Activated naive CD4-positive, alpha-beta T cell treated with anti-CD3 and anti-CD28 coated beads, Interleukin-2, amount 50 U/mL, for 16 hours (primary cell): ENCODE data around the gene GALNT2.
A peak's percentile ranks its signal among the peaks of the same experiment; 100 is the strongest.

Experiments
- DNase-seq: peaks from one replicate; pipeline ENCODE4 v3.0.0-alpha.2; 2020

The GALNT2 gene

DNA sequence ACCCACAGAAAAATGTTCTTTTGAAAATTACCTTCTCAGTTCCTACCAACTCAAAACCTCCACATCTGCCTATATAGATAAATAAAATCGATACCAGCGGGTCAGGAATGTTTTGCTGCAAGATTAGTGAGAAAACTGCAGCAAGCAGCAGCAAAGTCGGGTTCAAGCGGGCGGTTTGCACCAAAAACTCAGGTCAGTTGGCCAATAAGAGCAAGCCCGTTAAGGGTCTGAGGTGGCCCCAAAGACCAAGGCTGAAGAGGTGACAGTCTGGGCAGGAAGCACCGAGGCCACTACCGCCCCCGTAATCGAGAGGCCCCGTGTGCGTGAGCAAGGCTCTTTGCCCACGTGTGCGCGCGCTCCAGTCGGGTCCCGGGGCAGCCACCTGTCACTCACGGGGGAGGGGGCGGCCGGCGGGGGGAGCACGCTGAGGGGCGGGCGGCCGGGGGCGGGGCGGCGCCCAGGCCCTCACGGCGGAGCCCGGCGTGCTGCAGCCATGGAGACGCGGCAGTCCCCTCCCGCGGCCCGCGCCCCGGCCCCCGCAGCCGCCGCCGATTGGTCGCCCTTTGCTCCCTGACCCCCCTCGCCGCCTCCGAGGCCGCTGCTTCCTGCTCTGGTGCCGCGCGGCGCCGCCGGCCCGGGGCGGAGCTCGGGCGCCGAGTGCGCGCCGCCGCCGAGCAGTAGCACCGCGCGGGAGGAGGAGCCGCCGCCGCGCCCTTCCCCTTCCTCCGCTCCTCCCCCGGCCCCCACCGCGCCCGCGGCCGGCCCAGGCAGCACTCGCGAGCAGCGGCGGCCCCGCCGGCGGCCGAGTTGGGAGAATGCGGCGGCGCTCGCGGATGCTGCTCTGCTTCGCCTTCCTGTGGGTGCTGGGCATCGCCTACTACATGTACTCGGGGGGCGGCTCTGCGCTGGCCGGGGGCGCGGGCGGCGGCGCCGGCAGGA lies at the start of gene GALNT2:
Gene GALNT2 (plus strand): TSS at position 773 of the 939 bp plus-strand sequence. CDS start 43 bp downstream, at position 816.
- DNase-seq: peak; percentile 89

DNA sequence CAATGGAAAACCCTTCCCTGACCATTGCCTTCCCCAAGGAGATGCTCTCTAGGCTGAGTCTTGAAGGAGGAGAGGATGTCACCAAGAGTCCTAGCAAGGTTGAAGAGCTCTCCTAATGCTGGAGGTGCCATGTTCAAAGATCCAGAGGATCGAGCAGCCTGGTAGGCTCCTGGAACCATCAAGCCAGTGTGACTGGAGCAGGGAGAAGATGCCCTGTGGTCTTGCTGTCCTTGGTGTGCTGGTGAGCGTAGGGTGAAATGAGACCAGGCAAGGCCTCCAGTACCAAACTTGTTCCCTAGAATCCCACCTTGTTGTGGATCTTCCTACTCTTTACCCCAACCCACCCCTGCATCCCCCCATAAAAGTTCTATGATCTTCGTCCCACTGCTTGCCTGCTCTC lies 46.6 kb upstream of the GALNT2 start:
- no peak for DNase-seq

DNA sequence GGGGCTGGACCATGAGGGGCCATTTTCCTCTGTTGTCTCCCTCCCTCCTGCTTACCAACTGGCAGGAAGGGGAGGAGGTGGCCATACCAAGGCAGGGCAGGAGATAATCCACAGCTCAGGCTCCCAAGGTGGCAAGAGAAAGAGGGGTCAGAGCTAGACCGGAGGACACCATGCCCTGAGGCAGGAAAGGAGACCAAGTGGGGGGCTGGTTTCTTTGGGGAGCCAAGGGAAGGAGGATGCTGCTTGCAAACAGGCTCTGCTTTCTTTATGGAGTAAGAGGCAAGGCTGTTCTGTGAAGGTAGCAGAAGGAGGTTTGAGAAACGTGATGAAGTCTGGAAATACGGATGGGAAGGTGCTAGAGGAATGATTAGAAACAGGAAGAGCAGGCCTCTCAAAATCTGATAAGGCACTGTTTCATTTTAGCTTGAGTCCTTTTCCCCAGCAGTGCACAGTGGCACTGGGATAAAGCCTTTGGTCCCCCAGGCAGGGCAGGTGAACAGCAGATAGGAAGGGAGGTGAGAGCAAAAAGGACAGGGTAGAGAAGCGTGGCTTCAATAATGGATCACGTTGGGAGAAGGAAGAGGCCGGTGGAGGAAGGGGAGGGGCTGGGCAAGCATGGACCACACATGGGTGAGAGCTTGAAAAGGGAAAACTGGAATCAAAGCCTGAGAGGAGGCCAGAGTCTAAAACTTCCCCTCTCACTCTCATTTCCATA lies 44.2 kb upstream of the GALNT2 start:
- no peak for DNase-seq

DNA sequence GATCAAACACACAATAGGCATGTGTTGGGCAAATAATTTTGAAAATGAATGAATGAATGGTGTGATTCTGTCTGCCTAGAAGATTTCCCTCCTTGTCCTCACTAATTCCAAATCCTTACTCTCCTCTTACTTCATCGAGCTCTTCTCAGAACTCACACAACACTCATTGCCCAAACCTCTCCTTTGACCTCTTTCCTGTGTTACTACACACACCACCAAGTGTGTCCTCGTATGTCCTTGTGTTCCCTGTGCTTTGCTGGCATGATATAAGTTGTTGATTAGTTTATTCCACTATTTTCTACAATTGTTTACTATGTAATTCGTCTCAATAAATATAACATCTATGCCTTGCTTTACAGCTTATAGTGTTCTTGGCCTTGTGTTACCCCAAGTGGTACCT lies 41.4 kb upstream of the GALNT2 start:
- DNase-seq: no peak

DNA sequence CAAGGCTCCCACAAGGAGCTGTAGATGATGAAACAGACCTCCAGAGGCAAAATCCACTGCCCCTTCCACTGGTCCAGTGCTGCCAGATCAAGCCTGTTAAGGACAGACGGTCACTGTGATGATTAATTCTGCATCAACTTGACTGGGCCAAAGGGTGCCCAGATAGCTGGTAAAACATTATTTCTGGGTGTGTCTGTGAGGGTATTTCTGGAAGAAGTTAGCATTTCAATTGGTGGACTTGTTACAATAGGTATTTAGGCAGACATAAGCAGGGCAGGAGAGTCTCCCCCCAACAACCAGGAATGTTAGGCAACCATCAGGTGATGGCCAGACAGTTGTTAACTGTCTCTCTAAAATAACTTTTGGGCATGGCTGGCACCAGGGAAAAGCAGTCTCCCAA lies 40.9 kb upstream of the GALNT2 start:
- DNase-seq: no peak

DNA sequence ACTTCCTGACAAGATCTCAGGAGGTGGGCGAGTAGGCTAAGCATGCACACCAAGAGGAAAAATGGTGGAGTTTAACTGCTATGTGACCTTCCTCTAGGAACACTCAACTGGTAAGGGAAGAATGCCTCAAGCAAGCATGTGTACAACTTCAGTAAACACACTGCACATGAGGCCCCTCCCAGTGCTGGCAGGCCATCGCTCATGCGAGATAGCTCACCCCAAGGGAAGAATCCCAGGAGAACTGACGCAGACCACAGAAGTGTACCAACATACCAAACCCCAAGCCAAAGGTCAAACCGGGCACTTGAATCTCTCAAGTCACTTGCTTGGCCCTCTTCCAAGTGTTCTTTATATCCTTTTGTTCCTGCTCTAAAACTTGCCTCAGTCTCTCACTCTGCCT lies 40.5 kb upstream of the GALNT2 start:
- DNase-seq: no peak

DNA sequence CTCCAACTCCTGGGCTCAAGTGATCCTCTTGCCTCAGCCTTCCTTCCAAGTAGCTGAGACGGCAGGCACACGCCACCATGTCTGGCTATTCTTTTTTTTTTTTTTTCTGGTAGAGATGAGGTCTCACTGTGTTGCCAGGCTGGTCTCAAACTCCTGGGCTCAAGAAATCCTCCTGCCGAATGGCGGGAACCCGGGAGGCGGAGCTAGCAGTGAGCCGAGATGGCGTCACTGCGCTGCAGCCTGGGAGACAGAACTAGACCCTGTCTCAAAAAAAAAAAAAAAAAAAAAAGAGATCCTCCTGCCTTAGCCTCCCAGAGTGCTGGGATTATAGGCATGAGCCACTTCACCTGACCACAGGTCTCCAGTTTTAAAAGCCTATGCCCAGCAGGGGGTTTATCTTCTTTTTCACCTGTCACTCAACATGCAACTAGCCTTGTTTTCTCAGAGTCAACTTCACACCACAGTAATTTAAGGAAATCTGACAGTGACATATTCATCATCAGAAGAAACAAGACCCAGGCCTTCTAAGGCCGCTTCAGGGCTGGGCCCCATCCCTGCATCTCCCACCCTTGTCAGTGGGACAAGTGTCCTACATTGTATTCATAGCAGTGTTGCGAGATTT lies 38.3 kb upstream of the GALNT2 start:
- no peak for DNase-seq

DNA sequence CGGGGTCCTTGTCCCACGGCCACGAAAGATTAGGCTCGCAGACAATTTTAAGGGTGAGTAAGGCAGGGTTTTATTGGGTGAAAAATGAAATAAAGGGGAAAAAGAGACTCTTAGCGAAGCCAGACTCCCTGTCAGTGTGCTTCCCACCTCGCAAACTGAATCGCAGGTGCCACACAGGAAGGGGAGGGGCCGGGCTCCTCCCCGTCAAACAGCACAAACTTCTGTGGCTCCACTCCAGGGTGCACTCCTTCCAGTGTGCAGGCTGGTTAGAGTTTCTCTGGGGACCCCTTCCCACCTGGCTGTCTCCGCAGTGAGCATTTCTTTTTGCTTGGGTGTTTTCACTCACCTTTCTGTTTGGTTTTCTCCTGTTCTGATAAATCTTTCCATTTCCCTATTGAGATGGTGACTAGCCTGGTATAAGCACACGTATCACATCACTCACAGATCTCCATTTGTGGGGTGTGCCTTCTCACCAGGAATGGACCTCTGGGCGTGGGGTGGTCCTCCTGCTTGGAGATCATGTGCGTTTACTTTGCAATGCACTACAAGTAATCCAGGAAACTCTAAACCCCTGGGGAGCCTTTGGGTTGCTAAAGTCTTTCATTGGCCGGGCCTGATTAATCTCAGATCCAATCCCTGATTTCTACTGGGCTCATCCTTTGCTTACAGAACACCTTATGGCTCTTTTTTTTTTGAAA lies 37.6 kb upstream of the GALNT2 start:
- DNase-seq: no peak

DNA sequence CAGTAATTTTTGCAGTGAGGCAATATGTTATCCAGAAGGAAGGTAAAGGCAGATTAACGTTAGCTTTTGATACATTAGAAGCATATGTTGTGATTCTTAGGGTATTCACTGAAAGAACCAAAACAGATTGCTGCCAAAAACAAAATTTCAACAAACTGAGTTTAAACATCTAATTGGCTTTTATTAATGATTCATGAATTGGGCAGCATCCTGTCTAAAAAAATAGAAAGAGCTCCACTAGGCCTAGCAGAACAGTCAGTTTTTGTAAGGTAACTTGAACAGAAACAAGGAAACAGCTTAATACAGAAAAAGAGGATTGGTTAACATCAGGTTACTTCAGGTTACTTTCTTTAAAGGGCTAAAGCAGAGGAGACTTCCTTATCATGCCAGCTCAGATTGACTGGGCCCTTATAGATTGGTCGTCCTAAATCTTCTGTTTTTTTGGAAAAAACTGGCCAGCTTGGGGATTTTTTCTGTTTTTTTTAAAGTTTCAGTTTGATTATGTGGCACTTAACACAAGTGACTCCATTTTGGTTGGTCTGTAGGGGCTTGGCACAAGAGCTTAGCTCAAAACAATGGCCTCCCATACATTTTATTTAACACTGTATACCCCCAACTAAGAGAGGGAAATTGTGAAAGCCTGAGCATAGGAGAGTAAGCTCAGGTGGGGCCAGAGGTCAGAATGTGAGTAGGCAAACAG lies 36.8 kb upstream of the GALNT2 start:
- no peak for DNase-seq

DNA sequence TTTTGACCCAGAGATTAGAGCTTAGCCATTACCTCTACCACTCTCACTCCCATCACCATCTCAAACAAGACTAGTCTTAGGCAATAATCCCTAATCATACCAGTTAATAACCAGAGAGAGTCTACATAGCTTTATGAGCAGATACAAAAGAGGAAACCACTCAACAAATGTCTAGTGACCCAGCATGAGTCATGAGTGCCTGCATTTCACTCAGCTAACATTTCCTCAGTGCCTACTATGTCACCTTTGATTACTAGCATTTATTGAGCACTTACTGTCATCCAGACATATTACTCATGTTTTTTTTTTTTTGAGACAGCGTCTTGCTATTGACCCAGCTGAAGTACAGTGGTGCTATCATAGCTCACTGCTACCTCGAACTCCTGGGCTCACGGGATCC lies 35.9 kb upstream of the GALNT2 start:
- no peak for DNase-seq

DNA sequence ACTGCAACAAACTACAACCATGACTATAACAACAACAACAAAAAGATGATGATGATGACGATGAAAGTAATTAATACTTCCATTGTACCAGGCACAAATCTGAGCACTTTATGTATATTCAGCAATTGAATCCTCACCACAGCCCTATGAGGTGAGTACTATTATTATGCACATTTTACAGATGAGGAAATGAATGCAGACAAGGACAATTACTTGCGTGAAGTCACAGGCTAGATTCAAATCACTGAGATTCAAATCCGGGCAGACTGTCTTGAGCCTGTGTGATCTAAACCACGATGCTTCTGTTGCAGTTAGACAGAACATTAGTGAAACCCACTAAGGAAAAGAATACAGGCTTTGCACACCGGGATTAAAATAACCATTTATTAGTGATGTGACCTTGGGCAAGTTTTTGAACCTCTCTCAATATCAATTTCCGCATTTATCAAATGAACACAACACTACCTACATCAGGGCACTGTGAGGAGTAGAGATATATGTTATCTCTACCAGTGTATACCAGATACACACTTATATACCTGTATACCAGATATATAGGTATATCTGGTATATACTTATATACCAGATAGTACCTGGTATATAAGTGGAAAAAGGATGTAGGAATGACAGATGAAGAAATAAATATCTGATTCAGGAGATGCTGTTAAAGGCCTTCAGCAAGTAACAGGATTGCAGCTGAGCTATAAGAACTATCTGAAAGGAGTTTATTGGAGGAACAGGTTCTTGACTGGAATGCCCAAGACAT lies 34.3 kb upstream of the GALNT2 start:
- no peak for DNase-seq

DNA sequence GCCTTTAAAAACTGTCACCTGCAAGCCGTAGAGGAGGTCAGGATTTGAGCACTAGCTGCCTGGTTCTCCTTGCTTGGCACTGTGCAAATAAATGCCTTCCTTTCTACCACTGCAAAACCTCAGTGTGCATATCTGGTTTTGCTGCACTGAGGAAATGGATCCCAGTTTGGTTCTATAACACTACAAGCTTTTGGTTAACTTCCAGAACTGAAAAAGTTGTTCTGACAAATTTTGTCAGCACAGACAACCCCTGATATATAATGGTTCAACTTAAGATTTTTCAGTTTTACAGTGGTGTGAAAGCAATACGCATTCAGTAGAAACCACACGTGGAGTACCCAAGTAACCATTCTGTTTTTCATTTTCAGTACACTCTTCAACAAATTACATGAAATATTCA lies 29.8 kb upstream of the GALNT2 start:
- DNase-seq: no peak

DNA sequence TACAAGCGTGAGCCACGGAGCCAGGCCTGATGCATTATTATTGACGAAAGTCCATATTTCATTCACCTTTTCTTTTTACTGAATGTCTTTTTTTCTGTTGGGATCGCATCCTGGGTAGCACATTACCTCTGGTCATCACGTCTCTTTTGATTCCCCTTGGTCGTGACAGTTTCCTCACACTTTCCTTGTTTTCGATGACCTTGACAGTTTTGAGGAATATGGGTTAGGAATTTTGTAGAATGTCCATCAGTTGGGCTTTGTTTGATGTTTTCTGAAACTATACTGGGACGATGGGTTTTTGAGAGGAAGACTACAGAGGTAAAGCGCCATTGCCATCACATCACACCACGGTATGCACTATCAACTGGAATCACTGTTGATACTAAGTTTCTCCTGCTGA lies 26.6 kb upstream of the GALNT2 start:
- no peak for DNase-seq

DNA sequence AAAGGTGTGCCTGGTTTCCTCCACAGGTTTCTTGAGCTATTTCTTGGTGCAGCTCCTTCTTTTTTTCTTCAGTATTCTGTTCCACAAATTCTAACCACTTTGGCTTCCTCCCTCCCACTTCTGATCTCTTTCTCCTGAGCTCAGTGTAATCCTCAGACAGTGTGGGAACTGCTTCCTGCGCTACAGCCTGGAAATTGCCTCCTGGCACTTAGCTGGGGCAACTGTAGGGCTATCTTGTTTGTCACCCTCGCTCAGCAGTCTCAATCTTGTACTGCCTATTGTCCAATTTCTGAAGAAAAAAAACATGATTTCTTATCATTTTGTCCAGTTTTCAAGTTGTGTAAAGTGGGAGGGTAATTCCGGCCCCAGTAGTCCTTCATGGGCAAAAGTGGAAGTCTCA lies 24.0 kb upstream of the GALNT2 start:
- no peak for DNase-seq

DNA sequence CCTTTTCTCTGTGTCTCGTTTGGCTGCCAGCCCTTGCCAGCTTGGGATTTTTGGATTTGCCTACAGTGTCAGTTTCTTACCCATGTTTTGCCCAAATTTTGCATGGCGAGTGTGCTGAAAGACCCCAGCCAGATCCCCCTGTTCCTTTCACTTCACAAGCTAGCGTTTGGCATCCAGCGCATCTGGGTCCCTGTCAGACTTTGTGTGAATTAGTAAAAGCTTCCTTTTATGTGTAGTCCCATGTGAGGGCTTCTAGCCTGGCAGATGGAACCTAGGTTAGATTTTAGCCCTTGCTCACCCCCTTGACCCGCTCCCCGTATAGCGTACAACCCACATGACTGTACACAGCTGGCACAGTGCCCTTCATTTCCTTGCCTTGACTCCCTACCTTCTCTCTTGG lies 22.3 kb upstream of the GALNT2 start:
- DNase-seq: no peak

DNA sequence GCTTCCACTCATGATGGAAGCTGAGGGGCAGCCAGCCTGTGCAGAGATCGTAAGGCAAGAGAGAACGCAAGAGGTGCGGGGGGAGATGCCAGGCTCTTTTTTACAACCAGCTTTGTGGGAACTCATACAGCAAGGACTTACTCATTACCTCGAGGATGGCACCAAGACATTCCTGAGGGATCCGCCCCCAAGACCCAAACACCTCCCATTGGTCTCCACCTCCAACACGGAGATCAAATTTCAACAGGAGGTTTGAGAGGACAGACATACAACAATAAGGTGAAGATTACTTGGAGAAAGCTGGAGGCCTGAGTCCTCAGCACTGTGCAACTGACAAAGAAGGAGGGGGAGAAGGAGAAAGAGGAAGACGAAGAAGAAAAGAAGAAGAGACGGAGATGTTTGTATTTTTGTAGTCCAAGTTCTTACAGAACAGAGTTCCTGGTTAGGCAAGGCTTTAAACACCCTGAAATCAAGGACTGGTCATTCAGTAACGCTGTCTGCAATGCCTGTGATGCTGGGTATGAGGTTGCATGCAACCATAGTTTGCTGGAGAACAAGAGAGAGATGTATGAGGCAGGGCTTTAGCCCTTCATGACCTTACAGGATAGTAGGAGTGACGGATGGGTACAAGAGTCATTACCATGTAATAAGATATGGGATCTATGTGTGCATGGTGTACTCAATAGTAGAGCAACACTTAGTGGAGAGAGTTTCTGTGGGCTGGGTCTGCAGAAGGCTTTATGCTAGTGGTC lies 19.7 kb upstream of the GALNT2 start:
- DNase-seq: no peak

DNA sequence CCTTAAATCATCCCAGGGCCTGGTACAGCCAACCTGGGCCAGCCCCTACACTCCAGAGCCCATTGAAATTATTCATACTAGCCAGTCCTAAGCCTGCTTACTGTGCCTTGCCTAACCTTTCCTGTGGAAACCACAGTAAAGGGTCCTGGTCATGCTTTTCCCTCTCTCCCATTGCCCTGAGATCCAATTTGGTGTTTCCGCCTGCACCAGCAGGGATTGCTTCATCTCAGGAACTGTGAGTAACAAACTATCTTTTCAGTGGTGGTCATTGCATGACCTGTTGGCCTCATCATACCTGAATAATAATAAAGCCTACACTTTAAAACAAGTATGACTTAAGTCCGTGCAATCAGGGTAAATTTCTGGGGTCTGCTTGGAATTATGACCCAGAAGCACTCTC lies 18.7 kb upstream of the GALNT2 start:
- no peak for DNase-seq

DNA sequence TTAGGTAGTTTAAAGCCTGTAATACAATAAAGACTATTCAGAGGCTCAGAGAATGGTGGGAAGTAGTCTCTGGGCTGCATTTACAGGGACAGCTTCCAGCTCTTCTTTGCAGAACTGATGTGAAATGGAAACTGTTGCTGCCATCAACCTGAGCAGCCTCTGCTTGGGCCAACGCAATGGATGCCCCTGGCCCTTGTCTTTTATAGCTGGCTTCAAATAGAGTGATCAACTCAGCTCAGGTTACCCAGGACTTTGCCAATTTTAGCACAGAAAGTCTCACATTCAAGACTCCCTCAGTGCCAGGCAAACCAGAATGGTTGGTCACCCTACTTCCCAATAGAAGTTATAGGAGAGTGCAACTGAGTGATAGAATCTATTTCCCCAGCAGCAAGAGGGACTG lies 18.1 kb upstream of the GALNT2 start:
- no peak for DNase-seq

DNA sequence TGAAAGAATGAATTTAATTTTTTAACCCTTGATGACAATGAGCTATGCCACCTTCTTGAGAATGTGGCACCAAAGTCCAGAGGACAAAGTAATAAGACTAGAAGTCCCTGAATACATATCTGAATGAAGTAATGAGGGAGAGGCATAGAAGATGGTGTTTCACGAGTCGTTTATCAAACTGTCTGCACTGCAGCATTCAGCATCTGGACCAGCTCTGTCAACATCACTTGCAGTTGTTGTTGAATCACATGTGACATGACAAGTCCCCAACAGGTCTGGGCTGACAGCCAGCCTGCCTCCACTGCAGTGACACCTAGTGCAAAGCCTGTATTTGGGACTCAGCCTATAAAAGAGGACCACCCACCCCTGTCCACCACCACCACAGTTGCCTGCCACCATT lies 17.3 kb upstream of the GALNT2 start:
- DNase-seq: no peak

DNA sequence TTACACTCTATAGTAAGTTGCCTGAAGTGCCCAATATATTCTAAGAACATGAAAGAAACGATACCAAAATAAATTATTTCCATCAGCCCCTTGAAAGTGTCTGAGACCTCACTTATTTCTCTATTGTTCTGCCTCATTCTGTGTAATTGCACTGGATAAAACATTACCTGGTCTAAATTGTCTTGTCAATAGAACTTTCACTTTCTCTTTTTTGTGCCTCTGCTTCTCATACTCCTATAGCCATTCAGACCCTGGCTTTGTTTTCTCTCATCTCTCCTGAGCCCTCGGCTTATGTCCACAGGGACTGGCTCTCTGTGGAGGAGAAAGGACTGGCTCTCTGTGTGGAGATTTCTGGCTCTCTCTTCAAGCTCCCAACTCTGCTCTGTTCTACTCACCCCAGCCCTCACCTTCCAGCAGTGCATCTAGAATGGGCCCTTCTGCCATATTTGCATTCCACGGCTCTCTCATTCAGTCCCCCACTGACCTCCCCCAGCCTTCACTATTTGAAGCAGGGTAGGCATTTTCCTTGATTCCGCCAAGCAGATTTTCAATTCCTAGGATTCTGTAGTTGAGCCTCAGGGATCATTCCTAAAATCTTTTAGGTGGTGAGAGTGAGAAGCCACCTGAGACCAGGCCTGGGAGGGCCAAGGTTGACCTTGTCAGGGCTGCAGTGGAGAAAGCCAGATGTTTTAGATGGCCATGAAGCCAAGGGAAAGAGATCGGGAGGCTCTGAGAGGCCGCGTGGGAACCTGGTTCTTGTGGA lies 15.9 kb upstream of the GALNT2 start:
- no peak for DNase-seq
